NCI-H2081 treated with DMSO at 0.1 percent for 48 hours (cell line): ENCODE data around the gene METTL25.
"Not testable (repeated sequence)": the region's sequence is repeated elsewhere in the genome, so short reads cannot be mapped to it uniquely, and the experiment has no call there.

ENCODE experiments used
- DNase-seq: peaks from one replicate; lab custom pipeline; 2025; lab: John Stamatoyannopoulos, UW

Gene METTL25

GRCh38 chr12:82358200-82359114 lies at the start of gene METTL25, which contains the start of gene CCDC59:
TSS of gene METTL25 (plus strand) at chr12:82358529. CDS start at chr12:82358566, 37 bp downstream.
TSS of gene CCDC59 (minus strand) at chr12:82358387. CDS start at chr12:82358376, 11 bp downstream.
- DNase-seq: peak; percentile 92

DNA sequence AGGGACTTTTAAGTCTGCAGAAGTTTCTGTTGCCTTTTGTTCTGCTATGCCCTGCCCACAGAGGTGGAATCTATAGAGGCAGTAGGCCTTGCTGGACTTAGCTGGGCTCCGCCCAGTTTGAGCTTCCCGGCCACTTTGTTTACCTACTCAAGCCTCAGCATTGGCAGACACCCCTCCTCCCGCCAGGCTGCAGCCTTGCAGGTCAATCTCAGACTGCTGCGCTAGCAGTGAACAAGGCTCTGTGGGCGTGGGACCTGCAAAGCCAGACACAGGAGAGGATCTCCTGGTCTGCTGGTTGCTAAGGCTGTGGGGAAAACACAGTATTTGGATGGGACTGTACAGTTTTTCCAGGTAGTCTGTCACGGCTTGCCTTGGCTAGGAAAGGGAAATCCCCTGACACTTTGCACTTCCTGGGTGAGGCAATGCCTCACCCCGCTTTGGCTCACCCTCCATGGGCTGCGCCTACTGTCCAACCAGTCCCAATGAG lies 43.9 kb upstream of the METTL25 start:
- no peak for DNase-seq

DNA sequence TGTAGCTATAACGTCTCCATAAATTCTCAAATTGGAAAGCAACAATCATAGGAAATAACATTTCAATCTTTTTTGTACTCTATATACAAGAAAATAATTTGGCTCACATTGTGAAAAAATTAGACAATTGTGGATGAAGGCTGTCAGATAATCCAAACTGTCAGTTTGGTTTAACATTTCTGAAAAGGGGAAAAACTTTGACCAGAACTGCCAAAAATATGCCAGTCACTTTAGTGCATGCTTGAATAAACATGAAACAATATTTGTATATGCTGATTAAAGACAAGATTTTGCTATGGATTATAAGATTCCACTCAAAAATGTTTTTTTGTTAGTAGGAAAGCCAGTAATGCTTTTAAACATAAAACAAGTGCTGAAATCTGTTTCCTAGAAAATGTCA lies 39.1 kb upstream of the METTL25 start:
- no peak for DNase-seq

DNA sequence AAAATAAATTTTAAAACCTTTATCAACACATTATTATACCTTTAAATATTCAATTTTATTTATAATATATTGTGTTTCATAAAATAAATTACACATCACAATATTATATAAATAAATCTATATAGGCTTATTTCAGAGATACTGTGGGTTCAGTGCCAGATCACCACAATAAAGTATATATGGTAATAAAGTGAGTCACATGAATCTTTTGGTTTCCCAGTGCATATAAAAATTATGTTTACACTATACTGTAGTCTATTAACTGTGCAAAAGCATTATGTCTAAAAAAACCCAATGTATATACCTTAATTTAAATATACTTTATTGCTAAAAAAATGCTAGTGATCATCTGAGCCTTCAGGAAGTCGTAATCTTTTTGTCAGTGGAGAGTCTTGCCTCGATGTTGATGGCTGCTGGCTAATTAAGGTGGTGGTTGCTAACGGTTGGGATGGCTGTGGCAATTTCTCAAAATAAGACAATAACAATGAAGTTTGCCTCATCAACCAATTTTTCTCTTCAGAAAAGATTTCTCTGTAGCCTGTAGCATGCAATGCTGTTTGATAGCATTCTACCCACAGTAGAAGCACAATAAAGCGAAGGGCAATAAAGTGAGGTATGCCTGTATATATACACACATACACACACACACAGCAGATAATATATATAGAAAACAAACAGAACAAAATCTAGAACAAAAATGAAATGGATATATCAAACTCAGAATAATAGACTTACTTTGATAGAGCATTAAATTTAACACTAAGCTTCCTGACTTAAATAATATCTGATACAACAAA lies 32.6 kb upstream of the METTL25 start:
- no peak for DNase-seq

- DNase-seq: peak; percentile 58
Observed at GRCh38 chr12:82326905-82327503, 31.3 kb upstream of the METTL25 start.

DNA sequence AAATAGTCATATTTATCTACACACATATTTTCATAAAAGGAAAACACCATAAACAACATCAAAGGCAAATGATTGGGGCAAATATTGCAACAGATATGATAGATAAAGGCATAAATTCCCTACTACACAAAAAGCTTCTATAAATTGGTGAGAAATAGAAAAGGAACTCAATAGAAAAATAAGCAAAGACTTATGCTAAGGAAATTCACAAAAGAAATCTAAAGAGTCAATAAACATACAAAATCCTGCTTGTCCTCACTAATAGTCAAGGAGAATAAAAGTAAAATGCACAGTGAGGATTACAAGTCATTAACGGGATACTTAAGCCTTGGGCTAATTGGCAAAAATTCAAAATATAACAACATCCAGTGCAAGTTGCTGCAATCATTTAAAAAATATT lies 30.5 kb upstream of the METTL25 start:
- DNase-seq: no peak

DNA sequence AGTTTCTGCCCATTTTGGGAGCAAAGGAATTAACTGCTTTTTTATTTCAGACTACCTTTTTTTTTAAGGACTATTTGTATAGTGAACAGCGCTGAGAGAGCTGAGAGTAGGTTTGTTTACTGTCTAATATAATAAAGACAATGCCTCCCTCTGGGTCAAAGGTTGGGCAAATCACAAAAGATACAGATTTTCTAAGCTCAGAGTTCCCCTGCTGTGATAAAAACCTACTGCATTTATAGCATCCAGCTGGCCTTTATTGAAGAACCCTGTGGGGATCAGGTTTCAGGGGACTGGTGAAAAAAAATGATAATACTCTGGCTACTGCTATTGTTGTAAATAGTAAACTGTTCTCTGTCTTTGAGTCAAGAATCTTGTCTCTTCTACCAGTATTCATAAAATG lies 28.8 kb upstream of the METTL25 start:
- DNase-seq: peak; percentile 95

DNA sequence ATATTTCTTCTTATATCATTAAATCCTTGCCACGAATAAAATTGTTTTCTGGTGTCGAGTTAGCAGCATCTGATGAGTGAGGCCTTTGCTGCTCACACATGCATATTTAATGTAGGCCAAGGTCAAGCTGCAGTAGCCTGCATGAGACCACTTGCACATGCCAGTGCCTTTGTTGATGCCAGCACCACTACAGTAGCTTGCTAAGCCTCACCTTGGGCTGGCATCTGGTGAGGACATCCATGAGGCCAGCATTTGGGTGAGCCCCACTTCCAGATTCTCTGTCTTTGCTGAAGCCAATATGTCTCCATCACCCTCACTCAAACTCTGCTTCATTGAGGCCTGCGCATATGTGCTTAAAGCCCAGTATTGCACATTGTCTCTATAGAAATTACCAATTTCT lies 8.2 kb upstream of the METTL25 start:
- DNase-seq: no peak

GRCh38 chr12:82351390-82351789 lies 6.9 kb upstream of the METTL25 start:
- DNase-seq: no peak

- no peak for DNase-seq
Observed at GRCh38 chr12:82357340-82357739, 989 bp upstream of the METTL25 start.

- no peak for DNase-seq
Observed at GRCh38 chr12:82357845-82358199, 507 bp upstream of the METTL25 start.

- no peak for DNase-seq
Observed at GRCh38 chr12:82359115-82359478, 768 bp downstream of the METTL25 start.

DNA sequence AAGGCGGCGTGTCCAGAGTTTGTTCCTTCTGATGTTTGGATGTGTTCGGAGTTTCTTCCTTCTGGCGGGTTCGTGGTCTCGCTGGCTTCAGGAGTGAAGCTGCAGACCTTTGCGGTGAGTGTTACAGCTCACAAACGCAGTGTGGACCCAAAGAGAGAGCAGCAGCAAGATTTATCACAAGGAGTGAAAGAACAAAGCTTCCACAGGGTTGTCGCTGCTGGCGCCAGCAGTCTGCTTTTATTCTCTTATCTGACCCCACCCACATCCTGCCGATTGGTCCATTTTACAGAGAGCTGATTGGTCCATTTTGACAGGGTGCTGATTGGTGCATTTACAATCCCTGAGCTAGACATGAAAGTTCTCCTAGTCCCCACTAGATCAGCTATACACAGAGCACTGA lies 2.5 kb downstream of the METTL25 start:
- DNase-seq: not testable (repeated sequence)

DNA sequence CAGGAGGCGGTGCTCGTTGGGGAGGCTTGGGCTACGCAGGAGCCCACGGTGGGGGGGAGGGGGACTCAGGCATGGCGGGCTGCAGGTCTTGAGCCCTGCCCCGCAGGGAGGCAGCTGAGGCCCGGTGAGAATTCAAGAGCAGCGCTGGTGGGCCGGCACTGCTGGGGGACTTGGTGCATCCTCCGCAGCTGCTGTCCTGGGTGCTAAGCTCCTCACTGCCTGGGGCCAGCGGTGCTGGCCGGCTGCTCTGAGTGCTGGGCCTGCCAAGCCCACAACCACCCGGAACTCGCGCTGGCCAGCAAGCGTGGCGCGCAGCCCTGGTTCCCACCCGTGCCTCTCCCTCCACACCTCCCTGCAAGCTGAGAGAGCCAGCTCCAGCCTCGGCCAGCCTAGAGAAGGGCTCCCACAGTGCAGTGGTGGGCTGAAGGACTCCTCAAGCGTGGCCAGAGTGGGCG lies 3.2 kb downstream of the METTL25 start:
- no peak for DNase-seq

GRCh38 chr12:82363990-82364389 lies 5.7 kb downstream of the METTL25 start:
- no peak for DNase-seq

DNA sequence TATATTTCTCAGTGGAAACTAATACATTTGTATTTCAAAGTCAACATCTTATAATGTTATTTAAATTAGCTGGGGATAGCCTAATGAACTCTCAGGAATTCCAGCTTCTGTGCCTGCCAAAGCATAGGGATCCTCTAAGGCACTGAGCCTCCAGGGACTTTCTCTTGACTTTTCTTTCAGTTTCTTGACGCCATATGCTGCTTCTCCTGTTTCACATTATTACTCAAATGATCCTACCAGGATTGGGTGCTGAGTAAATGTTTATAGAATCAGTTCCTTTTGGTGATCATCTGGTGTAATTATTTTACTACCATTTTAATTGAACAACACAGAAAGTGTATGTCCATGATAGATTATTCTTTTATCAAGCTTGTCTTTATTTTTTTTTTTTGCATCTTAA lies 7.9 kb downstream of the METTL25 start:
- DNase-seq: no peak

DNA sequence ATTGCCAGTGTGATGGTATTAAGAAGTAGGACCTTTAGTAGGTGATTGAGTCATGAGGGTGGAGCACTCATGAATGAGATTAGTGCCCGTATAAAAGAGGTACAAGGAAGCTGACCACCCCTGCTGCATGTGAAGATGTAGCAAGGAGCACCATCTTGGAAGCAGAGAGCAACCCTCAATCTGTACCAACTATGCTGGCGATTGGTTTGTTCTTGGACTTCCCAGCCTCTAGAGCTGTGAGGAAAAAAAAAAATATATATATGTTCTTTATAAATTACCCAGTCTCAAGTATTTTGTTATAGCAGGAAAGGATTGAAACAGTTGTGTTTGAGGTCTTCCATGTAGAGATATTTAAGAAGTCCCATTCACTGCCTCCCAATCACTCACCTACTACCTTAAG lies 16.9 kb downstream of the METTL25 start:
- no peak for DNase-seq

DNA sequence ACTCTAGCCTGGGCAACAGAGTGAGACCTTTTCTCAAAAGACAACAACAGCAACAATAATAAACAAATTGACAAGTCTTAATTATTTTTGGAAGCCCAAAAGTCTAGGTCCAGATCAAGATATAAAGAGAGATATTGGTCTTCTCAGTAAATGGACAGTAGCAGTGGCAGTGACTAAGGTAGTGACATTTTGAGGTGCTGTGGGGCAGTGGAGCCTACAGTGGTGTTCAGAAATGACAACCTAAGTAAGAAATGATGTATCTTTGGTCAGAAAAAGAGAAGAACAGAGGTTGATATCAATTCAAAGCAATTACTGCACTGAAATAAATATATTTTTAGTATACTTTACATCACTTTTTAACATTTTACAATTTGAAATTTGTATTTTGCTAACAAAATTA lies 20.7 kb downstream of the METTL25 start:
- DNase-seq: no peak

- DNase-seq: no peak
Observed at GRCh38 chr12:82383930-82384552, 25.7 kb downstream of the METTL25 start.

DNA sequence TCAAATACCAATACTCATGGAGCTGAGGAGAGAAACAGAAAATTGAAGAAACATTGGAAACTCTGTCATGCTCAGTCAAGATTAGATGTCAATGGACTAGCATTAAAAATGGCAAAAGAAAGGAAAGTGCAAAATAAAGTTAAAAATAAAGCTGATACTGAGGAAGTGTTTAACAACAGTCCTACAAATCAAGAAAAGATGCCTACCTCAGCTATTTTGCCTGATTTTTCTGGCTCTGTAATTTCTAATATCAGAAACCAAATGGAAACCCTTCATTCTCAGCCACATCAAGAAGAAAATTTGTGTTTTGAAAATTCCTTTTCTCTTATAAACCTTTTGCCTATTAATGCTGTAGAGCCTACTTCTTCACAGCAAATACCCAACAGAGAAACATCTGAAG lies 40.5 kb downstream of the METTL25 start:
- no peak for DNase-seq

DNA sequence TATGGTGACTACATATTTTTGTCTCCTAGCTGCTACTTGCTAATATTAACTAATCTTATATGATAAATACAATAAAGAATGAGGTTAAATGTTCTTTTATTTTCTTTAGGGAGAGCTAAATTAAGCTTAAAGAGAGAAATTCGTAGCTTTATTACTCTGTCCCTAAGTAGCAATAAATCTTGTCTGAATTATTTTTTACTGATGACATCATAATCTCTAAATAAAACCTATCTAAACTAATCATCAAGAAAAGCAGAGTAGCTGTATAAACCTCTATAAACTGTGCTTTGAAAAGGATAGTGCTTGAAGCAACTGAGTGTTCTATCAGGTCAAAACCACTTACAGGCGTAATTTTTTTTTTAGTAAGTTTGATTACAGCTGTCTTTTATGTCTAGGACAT lies 42.5 kb downstream of the METTL25 start:
- DNase-seq: no peak

DNA sequence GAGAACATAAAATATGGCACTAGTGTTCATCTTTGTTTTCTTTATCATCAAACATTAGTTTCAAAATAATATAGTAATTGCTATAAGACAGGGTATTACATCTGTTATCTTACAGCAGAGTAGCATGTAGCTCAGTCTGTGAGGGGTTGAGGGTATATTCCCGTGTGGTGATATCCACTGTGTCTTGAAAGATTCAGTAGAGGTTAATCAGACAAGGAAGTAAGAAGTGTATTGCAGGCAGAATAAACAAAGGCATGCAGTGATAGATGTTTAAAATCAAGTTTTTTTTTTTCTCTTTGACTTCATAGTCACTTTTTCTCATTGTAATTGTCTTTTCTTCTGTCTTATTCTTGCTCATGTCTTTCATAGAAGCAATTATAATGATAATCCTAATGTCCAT lies 48.3 kb downstream of the METTL25 start:
- no peak for DNase-seq
